ENCODE measurements around the gene CDH4.

Gene CDH4

GRCh38 chr20:61806314-61806713 lies 554.3 kb downstream of the CDH4 start:
- H3K4me3 ChIP-seq (replicated peaks in 1 of 2; ENCODE audit: low read depth in 2 of 2, low read length in 2 of 2), result no peak overlapping the region
- TF ChIP-seq CTCF (IDR thresholded peaks at IDR 0.05; ENCODE audit: low read depth, low read length), result no peak
- no peak for DNase-seq (ENCODE audit: low read depth in 2 of 2)

GRCh38 chr20:61806995-61807394 lies 554.9 kb downstream of the CDH4 start:
- no peak for DNase-seq (ENCODE audit: low read depth in 2 of 2)
- no peak for TF ChIP-seq CTCF (IDR thresholded peaks at IDR 0.05; ENCODE audit: low read depth, low read length)
- no peak overlapping the region for H3K4me3 ChIP-seq (replicated peaks in 1 of 2; ENCODE audit: low read depth in 2 of 2, low read length in 2 of 2)

- H3K4me3 ChIP-seq (replicated peaks in 1 of 2; ENCODE audit: low read depth in 2 of 2, low read length in 2 of 2), result no peak overlapping the region
- TF ChIP-seq CTCF (IDR thresholded peaks at IDR 0.05; ENCODE audit: low read depth, low read length), result no peak
- DNase-seq (ENCODE audit: low read depth in 2 of 2), result no peak
Measured at GRCh38 chr20:61807471-61808160, 555.6 kb downstream of the CDH4 start.

- DNase-seq (ENCODE audit: low read depth in 2 of 2), result no peak
- H3K4me3 ChIP-seq (replicated peaks in 1 of 2; ENCODE audit: low read depth in 2 of 2, low read length in 2 of 2), result no peak overlapping the region
- TF ChIP-seq CTCF (IDR thresholded peaks at IDR 0.05; ENCODE audit: low read depth, low read length), result no peak
Measured at GRCh38 chr20:61808447-61808846, 556.4 kb downstream of the CDH4 start.

GRCh38 chr20:61809006-61809770 lies 557.1 kb downstream of the CDH4 start:
- no peak overlapping the region for H3K4me3 ChIP-seq (replicated peaks in 1 of 2; ENCODE audit: low read depth in 2 of 2, low read length in 2 of 2)
- DNase-seq (ENCODE audit: low read depth in 2 of 2), result no peak
- TF ChIP-seq CTCF (IDR thresholded peaks at IDR 0.05; ENCODE audit: low read depth, low read length), result no peak

GRCh38 chr20:61810066-61810737 lies 558.1 kb downstream of the CDH4 start:
- DNase-seq (ENCODE audit: low read depth in 2 of 2), result no peak
- TF ChIP-seq CTCF (IDR thresholded peaks at IDR 0.05; ENCODE audit: low read depth, low read length), result no peak
- H3K4me3 ChIP-seq (replicated peaks in 1 of 2; ENCODE audit: low read depth in 2 of 2, low read length in 2 of 2), result no peak overlapping the region
